IMR-90 (cell line): ENCODE measurements around the gene RABEP1.

Source experiments
- MAFK ChIP-seq: IDR thresholded peaks from 2 replicates; pipeline ENCODE4 v1.6.1; 2012; ENCODE audit warnings: low read depth, low read length, improper control_type of control experiment
- NFE2L2 ChIP-seq: fragments of 150-350 bp; IDR thresholded peaks from 2 replicates; pipeline ENCODE4 v1.6.1; 2016; ENCODE audit warnings: low read depth, mild to moderate bottlenecking, low read length
- POLR2A ChIP-seq: IDR thresholded peaks from 2 replicates; pipeline ENCODE4 v1.6.1; 2012; ENCODE audit warnings: mild to moderate bottlenecking, low read depth, low read length
- RAD21 ChIP-seq: IDR thresholded peaks from 2 replicates; pipeline ENCODE4 v1.6.1; 2012; ENCODE audit warnings: low read length, improper control_type of control experiment
- RFX5 ChIP-seq: IDR thresholded peaks from 2 replicates; pipeline ENCODE4 v1.8.0; 2012; ENCODE audit warnings: low read depth, mild to moderate bottlenecking, low read length, moderate library complexity
- SMC3 ChIP-seq: fragments of 150-350 bp; IDR thresholded peaks from 2 replicates; pipeline ENCODE4 v1.6.1; 2016; ENCODE audit warnings: low read depth, mild to moderate bottlenecking, antibody characterized with exemption, low read length, moderate library complexity
- TF ChIP-seq, protein P1 (sequence below): conservative IDR thresholded peaks from 2 replicates; pipeline ENCODE4 v1.5.1; 2012; ENCODE audit warnings: mild to moderate bottlenecking, low read depth, low read length, improper control_type of control experiment
- TF ChIP-seq, protein P2 (sequence below): fragments of 150-350 bp; IDR thresholded peaks from 2 replicates; pipeline ENCODE4 v1.6.1; 2017; ENCODE audit warnings: mild to moderate bottlenecking, antibody characterized with exemption, low read length, low read depth

DNA sequence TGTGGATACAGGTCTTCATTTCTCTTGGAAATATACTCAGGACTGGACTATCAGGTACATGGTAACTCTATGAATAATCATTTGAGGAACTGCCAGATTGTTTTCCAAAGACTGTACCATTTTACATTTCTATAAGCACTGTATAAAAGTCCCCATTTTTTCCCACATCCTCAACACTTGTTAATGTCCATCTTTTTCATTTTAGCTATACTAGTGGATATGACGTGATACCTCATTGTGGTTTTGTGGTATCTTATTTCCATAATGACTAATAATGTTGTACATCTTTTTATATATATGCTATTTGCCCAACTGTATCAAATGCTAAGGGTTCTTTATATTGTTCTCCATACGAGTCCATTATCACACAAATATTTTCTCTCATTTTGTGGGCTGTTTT lies 114.5 kb downstream of the RABEP1 start:
- TF ChIP-seq MAFK (no peak), POLR2A (no peak), NFE2L2 (no peak), SMC3 (no peak), RFX5 (no peak), RAD21 (no peak)
- TF ChIP-seq, protein P1, sequence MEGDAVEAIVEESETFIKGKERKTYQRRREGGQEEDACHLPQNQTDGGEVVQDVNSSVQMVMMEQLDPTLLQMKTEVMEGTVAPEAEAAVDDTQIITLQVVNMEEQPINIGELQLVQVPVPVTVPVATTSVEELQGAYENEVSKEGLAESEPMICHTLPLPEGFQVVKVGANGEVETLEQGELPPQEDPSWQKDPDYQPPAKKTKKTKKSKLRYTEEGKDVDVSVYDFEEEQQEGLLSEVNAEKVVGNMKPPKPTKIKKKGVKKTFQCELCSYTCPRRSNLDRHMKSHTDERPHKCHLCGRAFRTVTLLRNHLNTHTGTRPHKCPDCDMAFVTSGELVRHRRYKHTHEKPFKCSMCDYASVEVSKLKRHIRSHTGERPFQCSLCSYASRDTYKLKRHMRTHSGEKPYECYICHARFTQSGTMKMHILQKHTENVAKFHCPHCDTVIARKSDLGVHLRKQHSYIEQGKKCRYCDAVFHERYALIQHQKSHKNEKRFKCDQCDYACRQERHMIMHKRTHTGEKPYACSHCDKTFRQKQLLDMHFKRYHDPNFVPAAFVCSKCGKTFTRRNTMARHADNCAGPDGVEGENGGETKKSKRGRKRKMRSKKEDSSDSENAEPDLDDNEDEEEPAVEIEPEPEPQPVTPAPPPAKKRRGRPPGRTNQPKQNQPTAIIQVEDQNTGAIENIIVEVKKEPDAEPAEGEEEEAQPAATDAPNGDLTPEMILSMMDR: no peak
- TF ChIP-seq, protein P2, sequence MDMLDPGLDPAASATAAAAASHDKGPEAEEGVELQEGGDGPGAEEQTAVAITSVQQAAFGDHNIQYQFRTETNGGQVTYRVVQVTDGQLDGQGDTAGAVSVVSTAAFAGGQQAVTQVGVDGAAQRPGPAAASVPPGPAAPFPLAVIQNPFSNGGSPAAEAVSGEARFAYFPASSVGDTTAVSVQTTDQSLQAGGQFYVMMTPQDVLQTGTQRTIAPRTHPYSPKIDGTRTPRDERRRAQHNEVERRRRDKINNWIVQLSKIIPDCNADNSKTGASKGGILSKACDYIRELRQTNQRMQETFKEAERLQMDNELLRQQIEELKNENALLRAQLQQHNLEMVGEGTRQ: no peak
